ENCODE results near the gene NUDT2. TPM values are rescaled to one million over a fixed set of nuclear protein-coding genes. Genes with fewer than 3 reads are reported as not detected.
"Not testable (repeated sequence)": the region's sequence is repeated elsewhere in the genome, so short reads cannot be mapped to it uniquely, and the experiment has no call there.

The NUDT2 gene
- 10 to 100 TPM; 24.3 to 35.4 (median 27.6) TPM for polyA plus RNA-seq

DNA sequence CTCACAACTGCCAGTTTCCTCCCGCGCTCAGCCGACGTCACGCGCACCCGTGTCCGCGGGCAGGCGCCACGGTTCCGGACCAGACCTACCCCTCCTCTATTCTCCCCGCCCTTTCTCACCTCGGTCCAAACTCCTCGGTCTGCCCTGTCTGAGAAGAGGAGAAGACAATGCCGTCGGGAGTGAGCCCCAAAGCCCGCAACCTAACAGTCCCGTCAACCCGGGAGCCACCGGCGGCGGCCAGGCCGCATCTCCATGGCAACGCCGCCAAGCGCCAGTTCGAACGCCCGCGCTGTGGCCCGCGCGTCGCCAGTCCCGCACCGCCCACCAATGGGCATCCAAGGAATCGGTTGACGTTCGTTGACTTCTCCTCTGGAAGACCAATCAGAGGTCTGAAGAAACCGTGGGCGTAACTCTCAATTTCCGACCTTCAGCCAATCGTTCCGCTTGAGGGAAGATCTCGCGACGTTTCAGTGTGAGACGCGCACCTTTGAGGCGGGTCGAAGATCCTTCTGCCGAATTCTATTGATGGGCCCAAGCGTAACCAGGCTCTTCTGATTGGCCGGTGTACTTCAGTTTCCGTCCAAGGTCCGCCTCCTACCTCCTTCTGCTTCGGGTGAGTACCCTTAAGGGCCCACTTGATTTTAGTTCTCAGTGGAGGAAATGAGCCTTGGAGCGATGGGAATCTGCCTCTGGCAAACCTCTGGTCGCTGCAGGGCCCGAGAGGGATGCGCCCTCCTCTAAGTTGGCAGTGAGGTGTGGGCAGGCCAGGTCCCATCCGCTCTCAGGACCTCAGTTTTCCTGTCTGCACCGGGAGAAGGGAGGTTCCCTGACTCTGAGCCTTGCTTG is at the start of gene NUDT2, which contains the start of gene KIF24:
TSS of gene NUDT2 (plus strand) at position 583 of the 846 bp plus-strand sequence. CDS start 9,471 bp downstream, outside the sequence.
TSS of gene KIF24 (minus strand) at position 282 of the 846 bp plus-strand sequence. CDS start 17,922 bp downstream, outside the sequence.
- Mint-ChIP-seq H3K27ac (peak within 1 kb of the TSS; percentile 95 to 99 (median 98)), H3K4me3 (peak within 1 kb of the TSS; percentile 94 to 98 (median 97)), H3K4me1 (peaks cover 30 to 48% of the 10 kb centered on the region in 2 donors), H3K9me3 (no peaks in the 10 kb centered on the region), H3K36me3 (no peaks in the 10 kb centered on the region), H3K27me3 (ENCODE audit: low read depth in 3 of 3) (peaks cover 6 to 12% (median 7%) of the 10 kb centered on the region in 3 donors)
- DNase-seq, result peak; percentile 97 to 98 (median 98)

DNA sequence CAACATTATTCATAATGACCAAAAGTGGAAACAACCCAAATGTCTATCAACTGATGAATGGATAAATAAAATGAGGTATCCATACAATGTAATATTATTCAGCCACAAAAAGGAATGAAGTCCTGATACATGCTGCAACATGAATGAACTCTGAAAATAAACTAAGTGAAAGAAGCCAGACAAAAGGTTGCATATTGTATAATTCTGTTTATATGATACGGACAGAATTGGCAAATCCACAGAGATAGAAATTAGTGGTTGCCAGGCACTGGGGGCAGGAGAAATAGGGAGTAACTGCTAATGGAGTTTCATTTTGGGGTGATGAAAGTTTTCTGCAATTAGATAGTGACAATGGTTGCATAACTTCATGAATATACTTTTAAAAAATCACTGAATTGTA is 47.3 kb upstream of the NUDT2 start:
- H3K36me3 Mint-ChIP-seq, result peaks cover 0 to 5% (median 0%) of the 10 kb centered on the region in 3 donors
- H3K27me3 Mint-ChIP-seq (ENCODE audit: low read depth in 3 of 3), result no peaks in the 10 kb centered on the region

DNA sequence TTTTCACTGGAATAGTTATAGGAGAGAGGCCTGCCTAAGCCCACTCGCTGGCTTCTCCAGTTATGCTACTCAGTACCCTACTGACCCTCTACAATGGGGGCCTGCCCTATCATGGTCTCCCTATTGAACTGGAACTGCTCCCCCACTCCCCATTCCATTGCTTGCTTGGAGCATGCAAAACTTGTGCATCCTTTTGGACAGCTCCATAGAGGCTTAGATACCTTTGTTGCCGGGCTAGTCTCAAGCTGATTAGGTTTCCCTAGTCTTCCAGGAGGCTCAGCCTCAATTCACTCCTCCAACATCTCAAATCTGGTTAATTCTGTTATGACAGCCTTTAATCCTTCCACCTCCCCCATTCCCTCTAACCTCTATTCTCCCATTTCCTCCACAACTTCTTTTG is 40.2 kb upstream of the NUDT2 start:
- Mint-ChIP-seq H3K4me1 (no peaks in the 10 kb centered on the region), H3K27me3 (ENCODE audit: low read depth in 3 of 3) (no peaks in the 10 kb centered on the region), H3K4me3 (no peak overlapping the region), H3K27ac (no peak overlapping the region), H3K36me3 (peaks cover 0 to 3% (median 0%) of the 10 kb centered on the region in 3 donors), H3K9me3 (no peaks in the 10 kb centered on the region)
- DNase-seq, result no peak

More for the DNA sequence above, 47.3 kb upstream of the NUDT2 start:
- DNase-seq, result no peak
- Mint-ChIP-seq H3K9me3 (no peaks in the 10 kb centered on the region), H3K27ac (no peak overlapping the region), H3K4me3 (no peak overlapping the region), H3K4me1 (peaks cover 6 to 7% of the 10 kb centered on the region in 2 donors)

GRCh38 chr9:34291023-34291422 is 38.3 kb upstream of the NUDT2 start:
- DNase-seq, result no peak
- no peaks in the 10 kb centered on the region for H3K4me1 Mint-ChIP-seq
- no peak overlapping the region for H3K4me3 Mint-ChIP-seq
- no peaks in the 10 kb centered on the region for H3K27me3 Mint-ChIP-seq (ENCODE audit: low read depth in 3 of 3)
- peaks cover 0 to 3% (median 0%) of the 10 kb centered on the region in 3 donors for H3K36me3 Mint-ChIP-seq
- H3K27ac Mint-ChIP-seq, result no peak overlapping the region
- H3K9me3 Mint-ChIP-seq, result no peaks in the 10 kb centered on the region

GRCh38 chr9:34291423-34291822 is 37.9 kb upstream of the NUDT2 start:
- Mint-ChIP-seq H3K27ac (no peak overlapping the region), H3K36me3 (peaks cover 0 to 3% (median 0%) of the 10 kb centered on the region in 3 donors), H3K27me3 (ENCODE audit: low read depth in 3 of 3) (no peaks in the 10 kb centered on the region), H3K4me3 (no peak overlapping the region), H3K9me3 (no peaks in the 10 kb centered on the region), H3K4me1 (no peaks in the 10 kb centered on the region)
- DNase-seq, result no peak

DNA sequence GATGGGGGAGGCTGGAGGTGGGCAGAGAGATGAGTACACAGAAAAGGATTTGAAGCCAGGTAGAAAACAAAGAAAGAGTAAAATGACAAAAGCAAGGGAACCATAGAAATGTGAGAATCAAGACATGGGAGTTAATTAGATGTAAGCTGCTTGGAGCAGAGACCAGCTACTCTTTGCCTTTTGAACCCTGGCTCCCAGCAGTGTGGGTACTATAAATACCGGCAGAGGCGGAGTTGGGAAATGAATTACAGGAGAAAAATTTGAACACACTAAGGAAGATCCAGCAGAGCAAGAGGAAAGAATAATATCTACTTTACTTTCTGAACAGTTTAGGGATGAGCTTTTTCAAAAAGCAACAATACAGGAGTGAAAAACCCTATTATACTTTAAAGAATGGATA is 36.8 kb upstream of the NUDT2 start:
- no peaks in the 10 kb centered on the region for H3K4me1 Mint-ChIP-seq

DNA sequence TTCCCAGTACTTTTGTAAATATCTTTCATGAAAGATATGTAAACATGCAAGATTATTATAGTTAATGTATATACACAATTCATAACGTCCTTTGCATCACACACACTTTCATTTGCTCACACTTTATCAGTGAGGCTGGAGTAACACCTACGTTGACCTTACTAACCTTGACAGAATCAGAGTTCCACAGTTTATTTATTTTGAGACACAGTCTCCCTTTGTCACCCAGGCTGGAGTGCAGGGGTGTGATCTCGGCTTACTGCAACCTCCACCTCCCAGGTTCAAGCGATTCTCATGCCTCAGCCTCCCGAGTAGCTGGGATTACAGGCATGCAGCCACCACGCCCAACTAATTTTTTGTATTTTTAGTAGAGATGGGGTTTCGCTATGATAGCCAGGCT is 28.3 kb upstream of the NUDT2 start:
- not testable (repeated sequence) for H3K4me3 Mint-ChIP-seq; H3K27me3 Mint-ChIP-seq (ENCODE audit: low read depth in 3 of 3); H3K27ac Mint-ChIP-seq; H3K36me3 Mint-ChIP-seq; DNase-seq; H3K9me3 Mint-ChIP-seq; H3K4me1 Mint-ChIP-seq

More for the DNA sequence above, 36.8 kb upstream of the NUDT2 start:
- Mint-ChIP-seq H3K27me3 (ENCODE audit: low read depth in 3 of 3) (no peaks in the 10 kb centered on the region), H3K27ac (no peak overlapping the region), H3K9me3 (no peaks in the 10 kb centered on the region), H3K4me3 (no peak overlapping the region), H3K36me3 (peaks cover 0 to 3% (median 0%) of the 10 kb centered on the region in 3 donors)
- DNase-seq, result no peak

DNA sequence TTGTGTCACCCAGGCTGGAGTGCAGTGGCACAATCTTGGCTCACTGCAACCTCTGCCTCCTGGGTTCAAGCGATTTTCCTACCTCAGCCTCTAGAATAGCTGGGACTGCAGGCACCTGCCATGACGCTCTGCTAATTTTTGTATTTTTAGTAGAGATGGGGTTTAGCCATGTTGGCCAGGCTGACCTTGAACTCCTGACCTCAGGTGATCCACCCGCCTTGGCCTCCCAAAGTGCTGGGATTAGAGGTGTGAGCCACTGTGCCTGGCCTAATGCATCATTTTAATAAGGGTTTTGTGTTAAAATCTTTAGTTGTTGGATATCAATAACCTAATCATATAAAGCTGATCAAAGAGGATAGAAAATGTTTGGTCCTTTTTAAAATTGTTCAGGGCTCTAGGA is 21.1 kb upstream of the NUDT2 start:
- not testable (repeated sequence) for H3K36me3 Mint-ChIP-seq; H3K27me3 Mint-ChIP-seq (ENCODE audit: low read depth in 3 of 3); DNase-seq; H3K4me3 Mint-ChIP-seq; H3K27ac Mint-ChIP-seq; H3K4me1 Mint-ChIP-seq; H3K9me3 Mint-ChIP-seq

GRCh38 chr9:34310215-34310614 is 19.2 kb upstream of the NUDT2 start:
- H3K27ac Mint-ChIP-seq, result no peak overlapping the region
- no peak for DNase-seq
- H3K27me3 Mint-ChIP-seq (ENCODE audit: low read depth in 3 of 3), result no peaks in the 10 kb centered on the region
- H3K4me1 Mint-ChIP-seq, result no peaks in the 10 kb centered on the region
- H3K4me3 Mint-ChIP-seq, result no peak overlapping the region
- no peaks in the 10 kb centered on the region for H3K9me3 Mint-ChIP-seq
- no peaks in the 10 kb centered on the region for H3K36me3 Mint-ChIP-seq

GRCh38 chr9:34311499-34312185 is 17.7 kb upstream of the NUDT2 start:
- Mint-ChIP-seq H3K4me3 (no peak overlapping the region), H3K9me3 (no peaks in the 10 kb centered on the region), H3K27me3 (ENCODE audit: low read depth in 3 of 3) (no peaks in the 10 kb centered on the region), H3K4me1 (no peaks in the 10 kb centered on the region), H3K36me3 (no peaks in the 10 kb centered on the region), H3K27ac (no peak overlapping the region)
- DNase-seq, result no peak

- H3K4me1 Mint-ChIP-seq, result no peaks in the 10 kb centered on the region
- DNase-seq, result no peak
- no peaks in the 10 kb centered on the region for H3K27me3 Mint-ChIP-seq (ENCODE audit: low read depth in 3 of 3)
- no peak overlapping the region for H3K4me3 Mint-ChIP-seq
- H3K36me3 Mint-ChIP-seq, result no peaks in the 10 kb centered on the region
- no peaks in the 10 kb centered on the region for H3K9me3 Mint-ChIP-seq
- H3K27ac Mint-ChIP-seq, result no peak overlapping the region
Observed at GRCh38 chr9:34317436-34317835, 11.9 kb upstream of the NUDT2 start.

DNA sequence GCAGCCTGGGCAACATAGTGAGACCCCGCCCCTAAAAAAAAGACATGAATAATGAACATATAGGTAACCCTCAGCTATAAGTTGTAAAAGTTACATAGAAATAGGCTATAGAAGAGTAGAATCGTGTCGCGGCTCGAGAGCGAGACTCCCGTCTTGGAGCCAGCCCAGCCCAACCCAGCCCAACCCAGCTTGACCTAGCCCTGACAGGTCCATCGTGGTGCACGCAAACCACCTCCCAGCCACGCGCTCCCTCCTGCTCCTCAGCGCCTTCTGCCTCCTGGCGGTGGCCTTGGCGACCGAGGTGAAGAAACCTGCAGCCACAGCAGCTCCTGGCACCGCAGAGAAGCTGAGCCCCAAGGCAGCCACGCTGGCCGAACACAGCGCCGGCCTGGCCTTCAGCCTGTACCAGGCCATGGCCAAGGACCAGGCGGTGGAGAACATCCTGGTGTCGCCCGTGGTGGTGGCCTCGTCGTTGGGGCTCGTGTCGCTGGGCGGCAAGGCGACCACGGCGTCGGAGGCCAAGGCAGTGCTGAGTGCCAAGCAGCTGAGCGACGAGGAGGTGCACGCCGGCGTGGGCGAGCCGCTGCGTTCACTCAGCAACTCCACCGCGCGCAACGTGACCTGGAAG is 11.1 kb upstream of the NUDT2 start:
- no peaks in the 10 kb centered on the region for H3K27me3 Mint-ChIP-seq (ENCODE audit: low read depth in 3 of 3)
- H3K4me1 Mint-ChIP-seq, result no peaks in the 10 kb centered on the region
- H3K9me3 Mint-ChIP-seq, result no peaks in the 10 kb centered on the region

GRCh38 chr9:34321451-34321850 is 7.9 kb upstream of the NUDT2 start:
- H3K36me3 Mint-ChIP-seq, result no peaks in the 10 kb centered on the region

More for the DNA sequence above, 11.1 kb upstream of the NUDT2 start:
- Mint-ChIP-seq H3K27ac (no peak overlapping the region), H3K36me3 (no peaks in the 10 kb centered on the region), H3K4me3 (no peak overlapping the region)
- DNase-seq, result no peak

More at GRCh38 chr9:34321451-34321850, 7.9 kb upstream of the NUDT2 start:
- Mint-ChIP-seq H3K9me3 (no peaks in the 10 kb centered on the region), H3K4me3 (no peak overlapping the region), H3K27ac (no peak overlapping the region), H3K27me3 (ENCODE audit: low read depth in 3 of 3) (no peaks in the 10 kb centered on the region), H3K4me1 (no peaks in the 10 kb centered on the region)
- no peak for DNase-seq
